NCI-H2081 treated with DMSO at 0.1 percent for 48 hours (cell line): ENCODE results near the gene MAST2.
"Not testable (repeated sequence)": the region's sequence is repeated elsewhere in the genome, so short reads cannot be mapped to it uniquely, and the experiment has no call there.

Experiments used
- DNase-seq: peaks from one replicate; lab custom pipeline; 2025; lab: John Stamatoyannopoulos, UW

Gene MAST2

DNA sequence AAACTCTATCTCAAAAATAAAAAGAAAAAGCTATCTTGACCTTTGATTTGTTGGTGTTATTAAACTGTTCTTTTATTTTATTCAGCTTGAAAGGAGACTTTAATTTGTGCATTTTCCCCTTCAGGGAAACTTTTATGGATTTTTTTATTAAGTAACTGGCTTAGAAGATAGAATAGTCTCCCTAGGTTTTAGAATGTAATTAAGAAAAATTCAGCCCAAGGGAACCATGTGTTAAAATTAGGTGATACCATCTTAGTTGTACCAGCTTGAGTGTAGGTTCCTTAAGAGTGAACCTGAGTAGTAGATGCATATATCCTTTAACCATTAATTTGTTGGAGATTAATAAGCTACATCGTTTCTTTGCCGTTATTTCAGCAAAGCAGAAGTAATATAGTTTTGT is 11.4 kb downstream of the MAST2 start:
- DNase-seq, result no peak

DNA sequence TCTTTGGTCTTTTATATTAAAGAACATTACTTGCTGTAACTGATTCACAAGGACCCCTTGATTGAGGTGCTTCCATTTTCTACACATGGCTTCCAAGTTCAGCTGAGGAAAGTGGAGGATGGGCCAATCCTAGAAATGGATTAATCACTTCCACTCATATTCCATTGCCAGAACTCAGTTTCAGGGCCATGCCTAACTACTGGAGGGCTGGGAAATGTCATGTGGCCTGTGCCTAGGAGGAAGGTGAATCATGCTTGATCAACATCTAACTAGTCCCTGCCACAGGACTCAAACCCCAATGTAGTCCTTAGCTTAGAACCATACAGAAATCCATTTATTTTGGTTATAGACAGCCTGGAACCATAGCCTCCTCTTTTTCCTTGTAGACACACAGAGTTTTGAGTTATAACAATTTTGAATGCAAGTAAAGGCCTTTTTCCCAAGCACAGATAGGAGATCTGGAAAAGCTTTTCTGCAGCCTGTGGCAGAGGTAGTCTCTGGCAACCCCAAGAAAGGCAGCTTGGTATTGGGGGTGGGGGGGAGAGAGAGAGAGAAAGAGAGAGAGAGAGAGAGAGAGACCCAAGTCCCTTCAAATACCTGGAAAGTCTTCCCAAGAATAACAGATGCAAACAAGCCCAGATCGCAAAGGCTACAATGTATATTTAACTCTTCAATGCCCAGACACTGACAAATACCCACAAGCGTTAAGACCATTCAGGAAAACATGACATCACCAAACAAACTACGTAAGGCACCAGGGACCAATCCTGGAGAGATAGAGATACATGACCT is 12.5 kb downstream of the MAST2 start:
- no peak for DNase-seq

DNA sequence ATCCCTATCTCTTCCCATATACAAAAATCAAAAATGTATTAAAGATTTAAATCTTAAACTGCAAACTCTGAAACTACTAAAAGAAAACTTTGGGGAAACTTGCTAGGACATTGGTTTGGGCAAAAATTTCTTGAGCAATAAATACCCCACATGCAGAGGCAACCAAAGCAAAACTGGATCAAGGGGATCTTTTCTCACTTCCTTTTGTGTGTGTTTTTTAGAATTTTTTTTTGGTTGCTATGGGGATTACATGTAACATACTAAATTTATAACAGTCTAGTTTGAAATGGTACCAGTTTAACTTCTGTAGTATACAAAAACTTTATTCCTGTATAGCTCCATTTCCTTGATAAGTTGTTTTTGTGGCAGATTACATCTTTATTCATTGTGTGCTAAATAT is 16.8 kb downstream of the MAST2 start:
- DNase-seq, result no peak

DNA sequence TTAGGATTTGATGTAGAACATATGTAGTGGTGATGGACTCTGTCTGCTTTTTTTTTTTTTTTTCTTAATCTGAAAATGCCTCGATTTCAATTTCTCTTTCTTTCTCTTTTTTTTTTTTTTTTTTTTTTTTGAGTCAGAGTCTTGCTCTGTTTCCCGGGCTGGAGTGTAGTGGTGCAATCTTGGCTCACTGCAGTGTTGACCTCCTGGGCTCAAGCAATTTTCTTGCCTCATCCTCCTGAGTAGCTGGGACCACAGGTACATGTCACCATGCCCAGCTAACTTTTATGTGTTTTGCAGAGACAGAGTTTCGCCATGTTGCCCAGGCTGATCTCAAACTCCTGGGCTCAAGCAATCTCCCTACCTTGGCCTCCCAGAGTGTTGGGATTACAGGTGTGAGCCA is 17.4 kb downstream of the MAST2 start:
- no peak for DNase-seq

DNA sequence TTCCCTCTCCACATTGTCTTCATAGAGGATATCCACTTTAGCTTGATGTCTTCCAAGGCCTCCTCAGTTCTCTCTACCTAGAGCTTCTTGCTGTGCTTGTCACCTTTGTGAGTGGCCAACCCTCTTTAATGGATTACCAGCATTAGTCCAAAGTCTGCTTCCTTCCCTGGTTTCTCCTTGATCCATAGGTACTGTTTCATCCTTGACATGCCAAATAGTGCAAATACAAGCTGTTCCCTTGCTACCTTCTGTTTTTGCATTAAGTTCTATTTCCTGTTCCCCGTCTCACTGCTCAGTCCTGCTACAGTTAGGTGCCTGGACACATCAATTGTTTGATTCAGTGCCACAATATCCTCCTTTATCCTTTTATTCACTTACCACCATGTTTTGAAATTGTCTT is 19.2 kb downstream of the MAST2 start:
- no peak for DNase-seq

GRCh38 chr1:45824607-45825006 is 21.2 kb downstream of the MAST2 start:
- DNase-seq, result no peak

GRCh38 chr1:45827256-45827655 is 23.8 kb downstream of the MAST2 start:
- no peak for DNase-seq

DNA sequence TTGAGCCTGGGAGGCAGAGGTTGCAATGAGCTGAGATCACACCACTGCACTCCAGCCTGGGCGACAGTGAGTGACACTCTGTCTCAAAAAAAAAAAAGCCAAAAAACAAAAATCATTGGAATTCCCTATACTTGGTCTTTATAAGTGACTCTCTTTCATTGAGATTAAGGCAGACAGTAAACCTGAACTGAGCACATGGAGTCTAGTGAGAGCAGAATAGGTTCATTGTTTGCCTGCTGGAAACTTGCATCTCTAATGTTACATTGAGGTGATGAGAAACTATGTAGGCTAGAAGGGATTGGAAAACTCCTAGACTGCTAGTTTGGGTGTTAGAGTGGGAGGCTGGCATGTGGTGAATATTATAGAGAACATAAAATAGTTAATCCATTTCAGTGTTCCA is 25.4 kb downstream of the MAST2 start:
- no peak for DNase-seq

GRCh38 chr1:45833361-45833760 is 29.9 kb downstream of the MAST2 start:
- DNase-seq, result no peak

- DNase-seq, result no peak
Measured at GRCh38 chr1:45834689-45835088, 31.3 kb downstream of the MAST2 start.

DNA sequence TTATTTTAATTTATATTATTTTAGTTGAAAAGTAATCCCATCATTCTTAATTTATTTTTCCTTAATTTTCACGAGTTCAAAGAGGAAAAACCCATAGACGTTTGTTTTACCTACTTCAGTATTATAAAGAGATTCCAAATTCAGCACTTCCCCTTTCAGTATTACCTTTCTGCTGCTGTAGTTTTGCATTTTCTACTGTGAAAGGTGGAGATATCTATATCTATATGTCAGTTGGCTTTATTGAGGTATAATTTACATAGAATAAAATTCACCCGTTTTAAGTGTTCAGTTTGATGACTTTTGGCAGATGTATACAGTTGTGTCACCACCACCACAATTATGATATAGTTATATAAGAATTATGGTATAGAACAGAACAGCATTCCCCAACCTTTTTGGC is 33.0 kb downstream of the MAST2 start:
- no peak for DNase-seq

- not testable (repeated sequence) for DNase-seq
Measured at GRCh38 chr1:45836861-45837260, 33.4 kb downstream of the MAST2 start.

DNA sequence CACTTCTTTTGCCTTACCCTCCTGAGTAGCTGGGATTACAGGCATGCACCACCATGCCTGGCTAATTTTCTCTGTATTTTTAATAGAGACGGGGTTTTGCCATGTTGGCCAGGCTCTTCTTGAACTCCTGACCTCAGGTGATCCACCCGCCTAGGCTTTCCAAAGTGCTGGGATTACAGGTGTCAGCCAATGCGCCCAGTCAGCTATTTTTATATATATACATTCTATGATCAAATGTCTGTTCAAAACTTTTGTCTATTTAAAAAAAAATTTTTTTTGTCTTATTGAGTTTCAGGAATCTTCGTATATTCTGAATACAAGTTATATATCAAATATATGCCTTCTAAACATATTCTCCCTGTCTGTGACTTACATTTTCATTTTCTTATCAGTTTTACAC is 34.9 kb downstream of the MAST2 start:
- DNase-seq, result not testable (repeated sequence)

DNA sequence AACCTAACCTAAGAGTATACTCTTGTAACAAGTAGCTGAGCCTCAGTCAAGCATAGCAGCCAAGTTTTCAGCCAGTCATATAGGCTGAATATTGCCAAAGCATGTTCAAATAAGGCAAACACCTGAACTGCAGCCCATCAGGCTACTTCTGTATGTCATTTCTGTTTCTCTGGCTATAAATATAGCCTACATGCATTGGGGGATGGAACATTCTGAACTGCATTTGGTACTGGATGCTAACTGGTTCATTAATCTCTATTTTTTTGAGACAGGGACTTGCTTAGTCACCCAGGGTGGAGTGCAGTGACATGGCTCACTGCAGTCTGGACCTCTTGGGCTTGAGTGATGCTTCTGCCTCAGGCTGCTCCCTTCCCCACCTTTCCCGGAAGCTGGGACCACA is 37.3 kb downstream of the MAST2 start:
- no peak for DNase-seq

DNA sequence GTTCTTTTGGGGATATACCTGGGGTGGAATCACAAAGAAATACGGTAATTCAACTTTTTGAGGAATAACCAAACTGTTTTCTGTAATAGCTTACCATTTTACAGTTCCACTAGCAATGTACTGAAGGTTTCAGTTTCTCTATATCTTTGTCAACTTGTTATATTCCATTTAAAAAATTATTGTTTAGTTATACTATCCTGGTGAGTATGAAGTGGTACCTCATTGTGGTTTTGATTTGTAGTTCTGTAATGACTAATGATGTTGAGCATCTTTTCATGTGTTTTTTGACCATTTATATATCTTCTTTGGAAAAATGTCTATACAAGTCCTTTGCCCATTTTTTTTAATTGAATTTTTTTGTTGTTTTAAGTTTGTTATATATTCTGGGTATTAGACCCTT is 39.4 kb downstream of the MAST2 start:
- no peak for DNase-seq

DNA sequence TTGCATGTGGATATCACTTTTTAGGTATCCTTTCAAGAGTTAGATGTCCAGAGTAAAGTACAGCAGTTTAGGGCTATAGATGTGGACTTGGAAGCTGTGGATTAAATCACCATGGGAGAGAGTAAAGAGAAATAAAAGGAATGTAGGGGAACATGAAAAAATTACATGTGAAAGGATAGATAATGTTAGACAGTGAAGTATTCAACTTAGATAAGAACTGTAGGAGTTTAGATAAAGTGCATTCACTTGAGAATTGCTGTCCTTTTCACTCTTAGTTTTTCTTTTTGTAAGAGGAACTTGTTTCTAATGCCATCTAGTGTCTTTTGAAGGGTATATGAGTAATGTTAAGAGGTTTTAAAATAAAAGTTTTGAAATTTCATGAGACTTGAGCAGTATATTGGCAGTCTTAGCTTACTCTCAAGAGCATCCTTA is 40.1 kb downstream of the MAST2 start:
- no peak for DNase-seq

DNA sequence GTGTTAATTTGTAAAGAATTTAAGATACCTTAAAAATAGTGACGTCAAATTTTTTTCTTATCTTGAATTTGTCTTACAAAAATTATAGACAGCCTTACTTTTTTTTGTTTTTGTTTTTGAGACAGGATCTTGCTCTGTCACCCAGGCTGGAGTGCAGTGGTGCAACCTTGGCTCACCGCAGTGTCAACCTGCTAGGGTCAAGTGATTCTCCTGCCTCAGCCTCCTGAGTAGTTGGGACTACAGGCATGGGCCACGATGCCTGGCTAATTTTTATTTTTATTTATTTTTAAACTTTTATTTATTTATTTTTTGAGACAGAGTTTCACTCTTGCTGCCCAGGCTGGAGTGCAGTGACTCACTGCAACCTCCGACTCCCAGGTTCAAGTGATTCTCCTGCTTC is 40.6 kb downstream of the MAST2 start:
- not testable (repeated sequence) for DNase-seq

DNA sequence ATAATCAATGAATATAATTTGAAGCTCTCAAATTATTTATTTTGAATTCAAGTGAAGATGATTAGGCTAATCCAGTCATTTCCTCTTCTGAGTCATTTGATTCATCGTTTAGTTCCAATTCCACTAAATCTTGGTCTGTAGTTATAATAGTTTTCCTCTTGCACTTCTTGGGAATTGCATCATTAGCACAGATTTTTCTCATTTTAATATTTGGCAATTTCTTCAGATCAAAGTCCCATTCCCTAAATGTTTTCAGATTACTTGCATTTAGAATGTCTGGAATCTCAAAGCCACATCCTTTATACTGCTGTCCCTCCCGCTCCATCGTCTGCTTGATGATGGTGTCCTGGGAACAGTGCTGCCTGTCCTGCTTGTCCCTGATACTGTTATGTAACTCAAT is 43.5 kb downstream of the MAST2 start:
- DNase-seq, result no peak

DNA sequence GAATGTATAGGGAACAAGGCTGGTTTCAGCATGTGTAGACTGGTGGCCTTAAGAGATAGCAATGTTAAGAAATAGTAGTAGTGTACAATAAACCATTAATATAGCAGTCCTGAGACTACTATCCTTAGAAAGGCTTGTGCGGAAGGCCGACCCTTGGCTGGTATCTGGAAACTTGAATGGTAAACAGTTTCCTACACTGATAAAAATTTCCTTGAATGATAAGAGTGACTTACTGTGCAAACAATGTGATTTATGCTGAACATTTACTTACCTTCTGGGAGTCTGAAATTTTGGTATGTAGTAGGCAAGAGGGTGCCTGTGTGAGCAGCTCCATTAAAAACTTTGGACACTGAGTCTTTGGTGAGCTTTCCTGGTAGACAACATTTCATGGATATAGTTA is 44.7 kb downstream of the MAST2 start:
- DNase-seq, result no peak

DNA sequence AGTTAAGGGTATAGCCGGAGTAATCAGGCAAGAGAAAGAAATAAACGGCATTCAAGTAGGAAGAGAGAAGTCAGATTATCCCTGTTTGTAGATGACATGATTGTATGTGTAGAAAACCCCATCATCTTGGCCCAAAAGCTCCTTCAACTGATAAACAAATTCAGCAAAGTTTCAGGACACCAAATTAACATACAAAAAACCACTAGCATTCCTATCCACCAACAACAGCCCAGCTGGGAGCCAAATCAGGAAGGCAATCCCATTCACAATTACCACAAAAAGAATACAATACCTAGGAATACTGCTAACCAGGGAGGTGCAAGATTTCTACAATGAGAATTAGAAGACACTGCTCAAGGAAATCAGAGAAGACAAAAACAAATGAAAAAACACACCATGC is 45.3 kb downstream of the MAST2 start:
- DNase-seq, result no peak

GRCh38 chr1:45850017-45850416 is 46.6 kb downstream of the MAST2 start:
- DNase-seq, result no peak

- DNase-seq, result no peak
Measured at GRCh38 chr1:45854724-45855123, 51.3 kb downstream of the MAST2 start.

GRCh38 chr1:45857101-45857700 is 53.8 kb downstream of the MAST2 start:
- DNase-seq, result no peak
